GM21576 (cell line): ENCODE measurements around the gene BHLHE23.
"Not testable (repeated sequence)": the region's sequence is repeated elsewhere in the genome, so short reads cannot be mapped to it uniquely, and the experiment has no call there.

ENCODE experiments used
- ATAC-seq: cut with Tn5 transposase; IDR thresholded peaks from one replicate; pipeline ENCODE4 v1.9.1; 2021; ENCODE audit warnings: mild to moderate bottlenecking, moderate library complexity; ENCODE audit not compliant: unreplicated experiment

Gene BHLHE23

DNA sequence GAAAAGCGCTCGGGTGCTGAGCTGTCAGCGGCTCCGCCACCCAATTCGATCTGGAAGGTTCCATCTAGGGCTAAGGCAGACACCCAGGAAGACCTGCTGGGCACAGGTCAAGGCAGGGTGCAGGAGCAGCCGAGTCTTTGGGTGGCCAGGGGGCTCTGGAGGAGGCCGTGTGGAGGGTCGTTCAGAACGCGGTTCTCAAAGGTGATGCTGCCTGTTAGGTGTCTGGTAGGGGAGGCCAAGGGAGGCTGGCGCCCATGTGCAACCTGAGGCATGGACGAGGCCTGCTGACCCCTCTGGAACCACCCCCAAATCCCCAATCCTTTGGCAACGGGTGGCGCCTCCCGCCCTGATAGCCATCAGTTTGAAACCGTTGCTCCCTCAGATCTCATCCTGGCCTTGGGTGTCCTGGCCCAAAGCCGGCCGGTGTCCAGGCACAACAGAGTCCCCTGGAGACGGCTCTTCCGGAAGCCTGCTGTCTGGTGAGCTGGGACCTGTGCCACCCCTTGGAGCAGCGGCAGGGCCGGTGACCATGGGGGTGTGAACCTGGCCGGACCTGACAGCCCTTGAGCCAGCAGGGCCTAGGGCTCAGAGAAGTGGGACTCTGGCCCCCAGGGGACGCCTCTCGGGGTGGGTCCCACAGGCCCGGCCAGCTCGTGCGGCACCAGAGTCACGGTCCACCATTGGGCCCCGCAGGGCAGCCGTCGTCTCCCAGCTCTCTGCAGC lies 43.7 kb downstream of the BHLHE23 start:
- ATAC-seq: no peak

- no peak for ATAC-seq
Measured at GRCh38 chr20:62962221-62962879, 44.4 kb downstream of the BHLHE23 start.

GRCh38 chr20:62961799-62962198 lies 45.0 kb downstream of the BHLHE23 start:
- no peak for ATAC-seq

GRCh38 chr20:62961310-62961783 lies 45.4 kb downstream of the BHLHE23 start:
- no peak for ATAC-seq

DNA sequence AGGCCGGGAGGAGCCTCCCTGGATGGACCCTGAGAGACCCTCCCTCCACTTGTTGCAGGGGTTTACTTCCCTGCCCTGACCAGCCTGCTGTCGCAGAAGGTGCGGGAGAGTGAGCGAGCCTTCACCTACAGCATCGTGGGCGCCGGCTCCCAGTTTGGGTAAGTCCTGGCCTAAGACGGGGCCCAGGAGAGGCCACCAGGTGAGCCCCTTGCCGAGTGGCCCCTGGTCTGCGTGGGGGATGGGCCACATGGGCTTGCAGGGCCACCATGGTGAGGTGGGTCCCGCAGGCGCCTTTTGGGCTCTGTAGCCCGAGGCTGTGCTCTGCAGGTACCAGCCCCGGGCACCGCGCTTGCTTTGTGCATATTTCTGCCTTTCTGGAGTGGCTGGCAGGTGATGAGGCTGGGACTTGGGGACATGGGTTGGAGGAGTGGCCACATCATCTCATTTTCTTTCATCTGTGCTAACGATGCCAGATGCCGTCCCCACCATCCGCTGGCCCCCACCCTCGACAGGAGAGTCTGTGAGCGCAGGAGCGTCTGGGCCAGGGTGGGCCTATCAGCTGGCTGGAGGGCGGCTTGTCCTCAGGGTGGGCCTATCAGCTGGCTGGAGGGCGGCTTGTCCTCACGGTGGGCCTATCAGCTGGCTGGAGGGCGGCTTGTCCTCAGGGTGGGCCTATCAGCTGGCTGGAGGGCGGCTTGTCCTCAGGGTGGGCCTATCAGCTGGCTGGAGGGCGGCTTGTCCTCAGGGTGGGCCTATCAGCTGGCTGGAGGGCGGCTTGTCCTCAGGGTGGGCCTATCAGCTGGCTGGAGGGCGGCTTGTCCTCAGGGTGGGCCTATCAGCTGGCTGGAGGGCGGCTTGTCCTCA lies 46.1 kb downstream of the BHLHE23 start:
- not testable (repeated sequence) for ATAC-seq

GRCh38 chr20:62959998-62960436 lies 46.7 kb downstream of the BHLHE23 start:
- no peak for ATAC-seq

DNA sequence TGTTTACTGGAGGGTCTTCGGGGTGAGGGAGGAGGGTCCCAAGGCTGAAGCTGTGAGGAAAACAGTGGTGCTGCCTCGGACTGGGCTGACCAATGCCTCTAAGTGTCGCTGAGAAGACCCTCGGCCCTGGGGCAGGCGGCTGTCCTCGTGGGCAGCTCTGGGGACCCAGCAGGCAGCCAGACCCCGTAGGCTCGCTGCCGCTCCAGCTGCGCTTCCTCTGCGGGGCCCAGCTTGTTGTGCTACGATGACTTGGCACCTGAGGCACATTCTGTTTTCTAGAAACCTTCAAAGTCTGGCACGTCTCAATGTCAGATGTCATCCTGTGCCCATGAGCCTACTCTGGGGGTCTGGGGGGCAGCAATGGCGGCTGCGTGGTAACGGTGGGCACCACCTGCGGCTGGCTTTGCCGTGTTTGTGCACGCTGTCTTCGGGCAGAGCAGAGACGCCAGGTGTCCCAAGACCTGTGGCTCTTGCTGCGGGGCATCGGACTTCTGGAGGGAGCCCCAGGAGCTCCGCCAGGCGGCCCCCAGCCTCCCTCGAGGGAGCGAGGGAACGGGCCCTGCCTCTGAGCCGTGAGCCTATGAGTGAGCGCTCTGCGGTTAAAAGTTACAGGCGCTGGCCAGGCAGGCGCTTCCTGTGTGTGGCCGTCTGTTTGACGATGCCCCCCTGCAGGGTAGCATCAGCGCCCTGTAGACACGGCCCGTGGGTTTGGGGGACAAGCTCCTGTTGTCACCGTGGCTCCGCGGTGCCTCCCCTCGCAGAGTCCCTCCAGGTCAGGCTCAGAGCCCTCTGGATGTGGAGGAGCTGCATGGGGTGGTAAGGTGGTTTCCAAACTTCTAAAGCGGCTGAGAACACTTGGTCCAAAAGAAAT lies 47.4 kb downstream of the BHLHE23 start:
- no peak for ATAC-seq

GRCh38 chr20:62958388-62959100 lies 48.2 kb downstream of the BHLHE23 start:
- no peak for ATAC-seq

GRCh38 chr20:62957136-62958117 lies 49.3 kb downstream of the BHLHE23 start:
- no peak for ATAC-seq

DNA sequence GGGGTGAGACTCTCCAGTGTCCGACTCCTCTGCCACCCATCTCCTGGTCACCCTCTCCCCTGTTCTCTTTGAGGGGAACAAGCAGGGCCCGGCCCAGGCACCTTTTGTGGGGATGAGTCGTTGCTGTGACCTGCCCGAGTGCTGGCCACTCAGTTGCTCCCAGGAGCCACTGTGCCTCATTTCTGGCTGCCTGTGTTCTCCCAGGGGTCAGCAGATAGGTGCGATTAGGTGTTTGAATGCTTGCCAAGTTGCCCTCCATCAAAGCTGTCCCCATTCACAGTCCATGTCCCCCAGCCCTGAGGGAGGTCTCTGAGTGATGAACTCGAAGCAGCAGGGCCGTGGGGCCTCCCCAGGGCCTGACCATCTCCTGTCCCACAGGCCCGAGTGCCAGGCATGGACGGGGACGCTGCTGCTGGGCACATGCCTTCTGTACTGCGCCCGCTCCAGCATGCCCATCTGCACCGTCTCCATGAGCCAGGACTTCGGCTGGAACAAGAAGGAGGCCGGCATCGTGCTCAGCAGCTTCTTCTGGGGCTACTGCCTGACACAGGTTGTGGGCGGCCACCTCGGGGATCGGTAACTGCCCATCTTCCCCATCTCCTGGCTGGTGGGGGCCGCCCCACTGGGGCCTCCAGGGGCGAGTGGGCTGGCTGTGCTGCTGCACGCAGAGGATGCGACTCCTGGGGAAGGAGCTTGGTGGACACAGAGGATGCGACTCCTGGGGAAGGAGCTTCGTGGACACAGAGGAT lies 50.2 kb downstream of the BHLHE23 start:
- no peak for ATAC-seq
